Parathyroid adenoma (tissue), 2 donors: ENCODE measurements around the gene RRM1.

Experiments used
- H2AFZ ChIP-seq: fragments of 300-600 bp; sonication (generic); one replicate; pipeline ENCODE4 v1.7.0; 2017; ENCODE audit warnings: antibody characterized with exemption, mild to moderate bottlenecking
- H3K27ac ChIP-seq: fragments of 300-600 bp; sonication (generic); one replicate; pipeline ENCODE4 v1.7.0; 2017
- H3K27me3 ChIP-seq: fragments of 300-600 bp; sonication (generic); one replicate; pipeline ENCODE4 v1.7.0; 2017; ENCODE audit warnings: low read length; ENCODE audit not compliant: control insufficient read depth, insufficient read depth
- H3K36me3 ChIP-seq: fragments of 300-600 bp; sonication (generic); one replicate; pipeline ENCODE4 v1.7.0; 2017; ENCODE audit warnings: low read length; ENCODE audit not compliant: control insufficient read depth, insufficient read depth
- H3K4me1 ChIP-seq: fragments of 300-600 bp; sonication (generic); one replicate; pipeline ENCODE4 v1.7.0; 2017; ENCODE audit warnings: control low read depth
- H3K4me2 ChIP-seq: fragments of 300-600 bp; sonication (generic); one replicate; pipeline ENCODE4 v1.7.0; 2017; ENCODE audit warnings: low read length
- H3K4me3 ChIP-seq: fragments of 300-600 bp; sonication (generic); one replicate; pipeline ENCODE4 v1.7.0; 2017; ENCODE audit warnings: low read depth, low read length
- H3K79me2 ChIP-seq: fragments of 300-600 bp; sonication (generic); one replicate; pipeline ENCODE4 v1.7.0; 2017; ENCODE audit warnings: control low read depth
- H3K9ac ChIP-seq: fragments of 300-600 bp; sonication (generic); one replicate; pipeline ENCODE4 v1.7.0; 2017; ENCODE audit warnings: mild to moderate bottlenecking
- H3K9me3 ChIP-seq: fragments of 300-600 bp; sonication (generic); one replicate; pipeline ENCODE4 v1.7.0; 2017; ENCODE audit warnings: low read length; ENCODE audit not compliant: control insufficient read depth
- TF ChIP-seq, protein P1 (sequence below): fragments of 300-600 bp; sonication (generic); IDR thresholded peaks from one replicate; pipeline ENCODE4 v1.7.0; 2017; ENCODE audit warnings: antibody characterized with exemption, mild to moderate bottlenecking
- donor health status: primary hyperparathyroidism.

RRM1 gene

DNA sequence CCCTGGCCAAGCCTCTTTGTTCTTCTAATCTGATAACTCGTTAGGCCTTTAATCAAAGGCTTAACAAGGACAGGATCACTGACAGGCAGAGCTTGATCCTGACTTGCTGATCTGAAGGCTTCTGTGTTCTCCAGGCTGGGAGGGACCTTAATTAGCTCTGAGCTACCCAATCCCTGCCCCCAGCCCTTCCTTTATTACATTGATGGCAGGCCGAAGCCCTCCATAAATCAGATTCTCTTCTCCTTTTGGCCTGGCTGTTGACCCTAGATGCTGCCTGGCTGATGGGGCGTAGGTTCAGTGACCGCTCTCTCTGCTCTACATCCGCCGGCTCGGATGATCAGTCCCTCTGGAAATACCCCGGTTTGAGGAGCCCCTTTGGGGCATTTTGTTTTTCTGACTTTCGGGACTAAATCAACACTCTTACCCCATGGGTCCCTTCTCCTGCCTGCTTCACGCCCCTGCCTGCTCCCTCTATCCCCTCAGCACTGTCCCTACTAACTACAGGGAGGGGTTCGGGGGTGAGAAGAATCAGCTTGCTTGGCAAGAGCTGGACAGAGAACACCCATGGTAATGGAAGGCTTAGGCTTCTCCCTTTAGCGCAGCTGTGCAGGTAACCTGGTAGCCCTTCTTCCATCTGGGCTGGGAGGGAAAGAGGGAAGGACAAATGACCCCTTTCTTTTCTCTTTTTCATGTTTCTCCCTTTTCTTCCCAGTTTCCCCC is 10.0 kb upstream of the RRM1 start:
- Histone ChIP-seq H3K27me3 (no peaks in the 10 kb centered on the region), H3K4me3 (no peak overlapping the region), H3K79me2 (no peaks in the 10 kb centered on the region), H3K36me3 (no peaks in the 10 kb centered on the region), H3K4me2 (no peak overlapping the region), H3K4me1 (no peaks in the 10 kb centered on the region), H2AFZ (no peak overlapping the region), H3K27ac (no peak overlapping the region), H3K9me3 (no peaks in the 10 kb centered on the region), H3K9ac (no peak overlapping the region)
- TF ChIP-seq, protein P1, sequence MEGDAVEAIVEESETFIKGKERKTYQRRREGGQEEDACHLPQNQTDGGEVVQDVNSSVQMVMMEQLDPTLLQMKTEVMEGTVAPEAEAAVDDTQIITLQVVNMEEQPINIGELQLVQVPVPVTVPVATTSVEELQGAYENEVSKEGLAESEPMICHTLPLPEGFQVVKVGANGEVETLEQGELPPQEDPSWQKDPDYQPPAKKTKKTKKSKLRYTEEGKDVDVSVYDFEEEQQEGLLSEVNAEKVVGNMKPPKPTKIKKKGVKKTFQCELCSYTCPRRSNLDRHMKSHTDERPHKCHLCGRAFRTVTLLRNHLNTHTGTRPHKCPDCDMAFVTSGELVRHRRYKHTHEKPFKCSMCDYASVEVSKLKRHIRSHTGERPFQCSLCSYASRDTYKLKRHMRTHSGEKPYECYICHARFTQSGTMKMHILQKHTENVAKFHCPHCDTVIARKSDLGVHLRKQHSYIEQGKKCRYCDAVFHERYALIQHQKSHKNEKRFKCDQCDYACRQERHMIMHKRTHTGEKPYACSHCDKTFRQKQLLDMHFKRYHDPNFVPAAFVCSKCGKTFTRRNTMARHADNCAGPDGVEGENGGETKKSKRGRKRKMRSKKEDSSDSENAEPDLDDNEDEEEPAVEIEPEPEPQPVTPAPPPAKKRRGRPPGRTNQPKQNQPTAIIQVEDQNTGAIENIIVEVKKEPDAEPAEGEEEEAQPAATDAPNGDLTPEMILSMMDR = no peak

DNA sequence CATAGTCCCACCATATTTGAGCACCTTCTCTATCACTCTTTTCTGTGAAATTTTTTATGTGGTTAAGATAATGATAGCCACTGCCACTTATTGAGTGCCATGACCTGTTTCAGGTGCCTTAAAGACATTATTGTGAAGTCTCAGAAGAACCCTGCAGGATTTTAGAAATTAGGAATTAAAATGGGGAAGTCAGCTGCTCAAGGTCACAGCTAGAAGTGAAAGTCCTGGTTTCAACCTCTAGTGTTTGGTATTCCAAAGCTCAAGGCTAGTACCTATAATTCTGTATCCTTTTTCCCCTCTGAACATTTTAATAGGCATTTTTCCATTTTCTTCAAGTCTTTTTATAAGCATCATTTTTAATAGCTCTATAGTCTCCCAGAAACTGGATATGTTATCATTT is 9.0 kb upstream of the RRM1 start:
- Histone ChIP-seq H3K9me3 (no peaks in the 10 kb centered on the region), H3K4me1 (no peaks in the 10 kb centered on the region), H3K4me2 (no peak overlapping the region), H3K27me3 (no peaks in the 10 kb centered on the region), H3K79me2 (no peaks in the 10 kb centered on the region), H3K27ac (no peak overlapping the region), H3K36me3 (no peaks in the 10 kb centered on the region), H2AFZ (no peak overlapping the region), H3K4me3 (no peak overlapping the region), H3K9ac (no peak overlapping the region)
- TF ChIP-seq, protein P1 = no peak

DNA sequence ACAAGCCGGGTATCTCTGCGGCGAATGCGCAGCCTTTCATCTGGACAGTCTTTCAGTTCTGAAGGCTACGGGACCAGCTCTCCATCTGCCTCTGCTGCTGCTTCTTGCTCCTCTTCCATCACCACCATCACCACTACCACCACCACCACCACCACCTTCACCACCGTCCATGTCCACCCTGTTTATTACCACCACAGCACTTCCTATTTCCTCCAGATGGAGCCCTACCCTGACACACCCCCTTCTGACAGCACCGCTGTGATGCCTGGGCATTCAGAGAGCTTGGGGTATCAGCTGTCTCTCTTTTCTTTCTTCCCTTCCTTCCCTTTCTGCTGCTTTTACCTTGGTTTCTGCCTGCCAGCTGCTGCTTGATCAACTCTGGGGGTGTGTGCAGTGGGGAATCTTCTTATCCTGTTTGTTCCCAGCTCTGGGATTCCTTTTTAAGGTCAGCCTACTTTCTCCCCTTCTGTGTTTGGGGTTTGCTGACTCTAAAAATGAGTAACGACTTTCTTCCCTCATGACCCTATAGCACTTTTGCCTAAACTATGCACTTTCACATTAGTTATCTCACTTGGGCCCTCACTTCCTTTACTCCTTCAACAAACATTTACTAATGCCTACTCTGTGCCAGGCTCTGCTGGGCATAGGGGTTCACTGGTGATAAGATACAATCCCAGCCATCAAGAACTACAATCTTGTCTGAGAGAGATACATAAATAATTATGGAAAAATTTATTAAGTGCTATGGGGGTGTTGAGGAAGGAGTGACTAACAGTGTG is 7.8 kb upstream of the RRM1 start:
- no peaks in the 10 kb centered on the region for H3K36me3 ChIP-seq
- TF ChIP-seq, protein P1 = no peak

DNA sequence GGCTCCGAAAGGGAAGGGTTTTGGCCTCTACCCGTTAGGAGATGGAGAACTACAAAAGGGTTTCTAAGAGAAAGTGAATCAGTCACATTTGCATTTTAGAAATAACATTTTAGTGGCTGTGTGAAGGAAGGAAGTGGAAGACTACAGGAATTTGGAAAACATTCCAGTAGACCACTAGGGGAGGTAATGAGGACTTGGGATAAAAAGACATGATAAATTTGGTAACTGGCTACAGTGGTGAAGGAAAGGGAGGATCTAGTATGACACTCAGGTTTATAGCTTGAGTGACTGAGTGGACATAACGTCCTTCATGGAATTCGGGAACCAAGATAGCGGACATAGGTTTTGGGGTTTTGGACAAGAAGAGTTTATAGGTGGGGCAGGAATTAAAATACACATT is 7.0 kb upstream of the RRM1 start:
- no peak overlapping the region for H3K4me2 ChIP-seq
- no peak overlapping the region for H2AFZ ChIP-seq
- H3K4me3 ChIP-seq = no peak overlapping the region
- no peaks in the 10 kb centered on the region for H3K4me1 ChIP-seq
- TF ChIP-seq, protein P1 = no peak
- no peaks in the 10 kb centered on the region for H3K9me3 ChIP-seq
- no peaks in the 10 kb centered on the region for H3K79me2 ChIP-seq
- no peak overlapping the region for H3K9ac ChIP-seq
- no peaks in the 10 kb centered on the region for H3K27me3 ChIP-seq
- H3K27ac ChIP-seq = no peak overlapping the region
- no peaks in the 10 kb centered on the region for H3K36me3 ChIP-seq

More for the DNA sequence above, 7.8 kb upstream of the RRM1 start:
- Histone ChIP-seq H3K27ac (no peak overlapping the region), H2AFZ (no peak overlapping the region), H3K4me2 (no peak overlapping the region), H3K4me1 (no peaks in the 10 kb centered on the region), H3K79me2 (no peaks in the 10 kb centered on the region), H3K4me3 (no peak overlapping the region), H3K27me3 (no peaks in the 10 kb centered on the region), H3K9me3 (no peaks in the 10 kb centered on the region), H3K9ac (no peak overlapping the region)
